ENCODE measurements around the gene WASF3. TPM values are rescaled to one million over a fixed set of nuclear protein-coding genes. Genes with fewer than 3 reads are reported as not detected.
A peak's percentile ranks its signal among the peaks of the same experiment; 100 is the strongest.

Gene WASF3, protein sequence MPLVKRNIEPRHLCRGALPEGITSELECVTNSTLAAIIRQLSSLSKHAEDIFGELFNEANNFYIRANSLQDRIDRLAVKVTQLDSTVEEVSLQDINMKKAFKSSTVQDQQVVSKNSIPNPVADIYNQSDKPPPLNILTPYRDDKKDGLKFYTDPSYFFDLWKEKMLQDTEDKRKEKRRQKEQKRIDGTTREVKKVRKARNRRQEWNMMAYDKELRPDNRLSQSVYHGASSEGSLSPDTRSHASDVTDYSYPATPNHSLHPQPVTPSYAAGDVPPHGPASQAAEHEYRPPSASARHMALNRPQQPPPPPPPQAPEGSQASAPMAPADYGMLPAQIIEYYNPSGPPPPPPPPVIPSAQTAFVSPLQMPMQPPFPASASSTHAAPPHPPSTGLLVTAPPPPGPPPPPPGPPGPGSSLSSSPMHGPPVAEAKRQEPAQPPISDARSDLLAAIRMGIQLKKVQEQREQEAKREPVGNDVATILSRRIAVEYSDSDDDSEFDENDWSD
- total RNA-seq, result 136 TPM
- long read RNA-seq, partial matches to known transcripts, result 44 of 60 reads
- long read RNA-seq, other reads (novel, unspliced or antisense), result 16 of 60 reads

DNA sequence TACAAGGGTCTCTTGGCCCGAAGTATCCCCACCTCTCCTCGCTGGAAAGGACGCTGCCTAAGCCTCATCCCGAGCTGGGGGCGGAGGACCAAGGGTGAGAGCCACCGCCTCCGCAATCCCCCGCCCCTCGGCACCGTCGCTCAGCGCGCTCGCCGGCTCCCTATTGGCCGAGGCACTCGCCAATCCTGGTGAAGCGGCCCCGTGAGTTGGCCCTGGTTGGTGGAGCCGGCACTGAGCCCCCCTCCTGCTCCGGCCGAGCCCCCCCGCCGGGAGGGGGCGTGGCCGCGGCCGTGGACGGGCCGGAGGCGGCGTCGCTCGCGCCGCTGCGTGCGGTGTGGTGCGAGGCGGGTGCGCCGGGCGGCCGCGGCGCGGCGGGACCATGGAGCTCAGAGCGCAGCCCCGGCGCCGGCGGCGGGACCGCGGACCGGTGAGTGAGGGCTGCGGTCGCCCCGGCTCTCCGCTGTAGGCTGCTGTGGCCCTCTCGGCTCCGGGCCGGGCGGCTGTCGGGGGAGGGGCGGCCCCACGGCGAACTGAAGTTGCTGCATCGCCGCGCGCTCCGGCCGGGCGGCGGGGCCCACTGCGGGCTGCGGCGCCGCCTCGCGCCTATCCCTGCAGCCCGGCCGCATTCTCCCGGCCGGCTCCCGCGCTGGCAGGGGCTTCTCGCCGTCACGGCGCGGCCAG lies at the start of gene WASF3:
Gene WASF3 (plus strand): TSS at position 291 of the 681 bp plus-strand sequence. CDS start 84,588 bp downstream, outside the sequence.
- peak; percentile 96 for DNase-seq (ENCODE audit: low spot score)

DNA sequence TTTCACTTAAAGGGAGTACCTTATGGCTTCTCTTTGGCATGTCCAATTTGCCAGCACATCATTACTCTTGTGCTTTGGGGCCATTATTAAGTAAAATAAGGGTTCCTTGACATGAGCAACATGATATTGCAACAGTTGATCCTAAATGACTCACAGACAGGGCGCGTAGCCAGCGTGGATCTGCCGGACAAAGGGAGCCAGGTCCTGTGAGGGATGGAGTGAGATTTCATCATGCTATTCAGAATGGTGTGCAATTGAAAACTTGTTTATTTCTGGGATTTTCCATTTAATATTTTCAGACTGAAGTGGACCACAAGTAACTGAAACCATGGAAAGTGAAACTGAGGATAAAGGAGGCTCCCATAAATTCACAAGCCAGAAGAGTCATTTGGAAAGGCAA lies 48.6 kb upstream of the WASF3 start:
- peak; percentile 91 for DNase-seq (ENCODE audit: low spot score)

DNA sequence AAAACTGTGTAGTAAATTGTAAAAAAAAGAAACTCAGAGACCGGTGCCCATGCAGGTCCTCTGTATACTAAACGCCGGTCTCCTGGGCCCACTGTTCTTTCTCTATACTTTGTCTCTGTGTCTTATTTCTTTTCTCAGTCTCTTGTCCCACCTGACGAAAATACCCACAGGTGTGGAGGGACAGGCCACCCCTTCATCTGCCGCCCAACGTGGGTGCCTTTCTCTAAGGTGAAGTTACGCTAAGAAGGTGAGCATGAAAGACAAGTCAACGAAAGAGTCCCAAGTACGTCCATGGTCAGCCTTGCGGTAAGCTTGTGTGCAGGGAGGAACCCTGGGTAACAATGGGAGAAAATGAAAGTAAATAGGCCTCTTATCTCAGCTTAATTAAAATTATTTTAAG lies 48.0 kb upstream of the WASF3 start:
- peak; percentile 57 for DNase-seq (ENCODE audit: low spot score)

DNA sequence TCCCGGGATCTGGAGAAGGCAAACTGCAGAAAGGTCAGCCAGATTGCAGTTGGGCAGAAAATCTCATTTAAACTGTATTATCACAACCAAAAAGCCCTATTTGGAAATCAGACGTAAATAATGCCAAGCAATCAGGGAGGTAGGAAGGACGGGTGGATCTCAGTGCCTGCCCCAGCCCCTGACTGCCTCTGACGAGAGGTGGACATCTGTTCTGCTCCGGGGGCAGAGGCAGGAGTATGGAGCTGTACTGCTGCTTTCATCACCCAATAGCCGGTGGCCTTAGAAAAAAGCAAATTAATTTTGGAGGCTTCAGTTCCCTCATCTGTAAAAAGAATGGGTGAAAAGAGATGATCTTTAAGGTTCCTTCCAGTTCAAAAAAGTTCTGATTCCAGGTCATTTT lies 43.6 kb upstream of the WASF3 start:
- no peak for DNase-seq (ENCODE audit: low spot score)

DNA sequence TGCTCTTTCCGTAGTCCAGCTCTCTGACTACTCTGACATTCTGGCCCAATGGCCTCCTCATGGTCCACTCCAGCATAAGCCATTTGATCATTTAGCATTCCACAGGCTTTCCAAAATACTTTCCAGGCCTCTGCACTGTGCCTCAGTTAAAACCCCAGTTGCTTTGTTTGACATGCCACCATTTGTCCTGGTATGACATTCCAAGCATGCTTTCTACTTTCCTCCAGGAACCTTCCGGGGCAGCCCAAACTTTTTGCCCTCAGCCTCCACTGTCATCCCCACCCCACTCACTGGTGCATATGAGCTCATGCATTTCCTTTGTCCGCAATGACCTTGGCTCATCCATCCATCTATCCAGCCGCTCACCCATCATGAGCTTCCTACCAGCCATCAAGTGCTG lies 41.8 kb upstream of the WASF3 start:
- DNase-seq (ENCODE audit: low spot score), result no peak

DNA sequence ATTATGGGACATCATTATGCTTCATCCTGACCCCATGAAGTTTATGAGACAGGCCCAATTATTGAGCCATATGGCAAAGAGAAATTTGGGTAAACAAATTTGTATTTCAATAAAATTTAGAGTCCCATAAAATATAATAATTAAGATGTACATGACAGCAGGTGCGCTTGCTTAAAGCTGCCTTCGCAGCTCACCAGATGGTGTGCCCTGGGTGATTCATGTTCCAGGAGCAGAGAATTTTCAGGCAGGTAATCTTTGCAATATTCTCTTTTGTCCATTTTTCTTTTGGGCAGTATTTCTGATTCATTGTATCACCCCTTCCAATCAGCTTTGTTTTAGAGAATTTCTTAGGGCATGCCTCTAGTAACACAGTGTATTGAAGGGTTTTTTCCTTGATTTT lies 39.5 kb upstream of the WASF3 start:
- DNase-seq (ENCODE audit: low spot score), result no peak

DNA sequence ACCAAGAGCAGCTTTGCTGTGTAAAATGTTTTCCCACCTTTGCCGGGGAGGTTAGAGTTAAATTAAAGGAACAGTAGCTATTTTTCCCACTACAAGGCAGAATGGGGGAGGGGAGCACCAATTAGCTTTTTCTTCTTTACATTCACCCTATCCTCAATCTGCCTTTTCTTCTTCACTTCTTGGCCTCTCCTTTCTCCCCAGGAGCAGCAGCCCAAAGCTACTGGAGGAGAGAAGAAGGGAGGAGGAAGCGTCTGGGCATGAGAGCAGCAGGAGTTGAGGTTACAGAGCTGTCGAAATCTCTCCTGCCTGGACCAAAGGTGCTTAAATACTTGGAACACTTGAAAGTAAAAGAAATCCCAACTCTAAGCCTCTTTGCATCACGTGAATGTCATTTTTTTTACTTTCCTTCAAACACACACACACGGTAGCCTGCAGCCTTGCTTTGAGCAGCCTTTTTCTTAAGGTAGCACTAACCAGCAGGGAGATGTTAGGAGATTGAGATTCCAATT lies 39.0 kb upstream of the WASF3 start:
- DNase-seq (ENCODE audit: low spot score), result no peak

DNA sequence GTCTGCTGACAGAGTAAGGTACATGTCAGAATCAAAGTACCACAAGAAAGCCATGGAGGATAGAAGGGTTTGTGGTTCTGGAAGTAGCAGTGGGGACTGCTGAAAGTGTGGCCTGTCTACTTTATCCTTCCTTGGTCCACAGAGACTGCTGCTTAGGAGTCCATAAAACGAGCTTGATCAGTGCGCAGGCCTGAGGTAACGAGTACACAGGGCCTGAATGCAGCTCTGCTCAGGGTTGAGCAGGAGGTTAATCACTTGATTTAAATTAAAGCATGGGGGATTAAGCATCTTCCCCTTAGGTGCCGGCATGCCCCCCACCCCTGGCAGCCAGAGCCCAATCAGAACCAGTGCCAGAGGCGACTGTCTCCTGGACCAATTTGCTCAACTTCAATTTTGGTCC lies 34.9 kb upstream of the WASF3 start:
- no peak for DNase-seq (ENCODE audit: low spot score)

DNA sequence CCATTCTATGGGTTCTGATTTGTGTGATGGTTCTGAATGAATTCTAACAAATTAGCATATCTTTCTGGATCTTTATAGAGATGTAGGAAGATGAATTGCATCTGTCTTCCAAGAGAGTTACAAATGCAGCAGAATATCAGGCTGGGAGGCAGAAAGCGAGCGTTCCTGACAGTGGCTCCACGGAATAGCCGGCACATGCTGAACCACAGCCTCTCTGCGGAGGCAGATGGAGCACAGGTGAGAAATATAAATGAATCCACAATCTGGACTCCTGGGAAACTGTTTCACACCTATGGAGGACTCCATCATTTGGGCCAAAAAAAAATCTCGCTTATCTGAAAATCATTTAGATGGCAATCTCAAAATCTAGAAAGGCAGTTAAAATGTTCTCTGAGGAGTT lies 34.5 kb upstream of the WASF3 start:
- DNase-seq (ENCODE audit: low spot score), result no peak

DNA sequence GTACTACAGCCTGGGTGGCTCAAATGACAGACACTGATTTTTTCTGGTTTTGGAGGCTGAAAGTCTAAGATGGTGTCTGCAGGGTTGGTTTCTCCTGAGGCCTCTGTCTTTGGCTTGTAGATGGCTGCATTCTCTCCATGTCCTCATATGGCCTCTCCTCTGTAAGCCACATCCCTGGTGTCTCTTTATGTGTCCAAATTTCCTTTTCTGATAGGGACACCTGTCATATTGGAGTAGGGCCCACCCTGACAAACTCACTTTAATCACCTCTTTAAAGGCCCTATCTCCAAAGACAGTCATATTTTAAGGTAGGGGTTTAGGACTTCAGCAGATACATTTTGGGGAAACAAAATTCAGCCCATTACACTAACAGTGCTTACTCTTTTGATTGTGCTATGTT lies 32.0 kb upstream of the WASF3 start:
- DNase-seq (ENCODE audit: low spot score), result no peak

DNA sequence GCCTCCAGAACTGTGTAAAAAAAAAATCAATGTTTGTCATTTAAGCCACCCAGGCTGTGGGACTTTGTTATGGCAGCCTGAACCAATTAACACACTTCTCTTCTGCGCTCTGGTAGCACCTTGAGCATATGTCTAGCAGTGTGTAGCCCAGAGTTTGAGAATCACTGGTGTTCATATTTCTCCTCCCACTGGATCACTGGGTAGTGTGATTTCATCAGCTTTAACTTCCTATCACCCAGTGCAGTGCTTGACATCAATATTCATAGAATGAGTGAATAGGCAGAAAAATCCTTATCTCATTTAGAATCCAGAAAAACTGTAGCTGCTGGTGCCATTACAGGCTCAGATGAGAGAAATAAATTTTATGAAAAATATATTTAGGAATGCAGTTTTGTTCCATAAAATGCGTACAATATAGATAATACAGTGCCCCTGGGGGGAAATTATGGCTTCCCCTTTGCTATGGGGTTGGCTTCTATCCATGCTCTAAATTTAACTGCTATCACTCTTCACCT lies 30.7 kb upstream of the WASF3 start:
- no peak for DNase-seq (ENCODE audit: low spot score)

DNA sequence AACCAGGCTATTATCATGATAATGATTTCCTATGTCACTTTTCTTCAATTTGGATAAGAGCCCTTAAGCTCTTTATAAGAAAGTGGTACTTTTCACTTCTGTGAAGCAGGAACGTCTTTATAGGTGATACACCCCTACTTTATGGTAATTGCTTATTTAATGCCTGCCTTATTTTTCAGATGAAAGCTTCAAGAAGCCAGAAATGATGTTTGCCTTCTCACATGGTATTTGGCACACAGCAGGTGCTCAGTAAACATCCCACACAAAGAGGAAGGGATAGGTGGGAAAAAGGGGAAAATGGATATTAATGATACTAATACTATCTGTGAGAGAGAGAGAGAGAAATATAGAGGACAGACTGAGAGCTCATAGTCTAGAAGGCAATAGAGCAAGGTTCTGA lies 29.0 kb upstream of the WASF3 start:
- DNase-seq (ENCODE audit: low spot score), result no peak

DNA sequence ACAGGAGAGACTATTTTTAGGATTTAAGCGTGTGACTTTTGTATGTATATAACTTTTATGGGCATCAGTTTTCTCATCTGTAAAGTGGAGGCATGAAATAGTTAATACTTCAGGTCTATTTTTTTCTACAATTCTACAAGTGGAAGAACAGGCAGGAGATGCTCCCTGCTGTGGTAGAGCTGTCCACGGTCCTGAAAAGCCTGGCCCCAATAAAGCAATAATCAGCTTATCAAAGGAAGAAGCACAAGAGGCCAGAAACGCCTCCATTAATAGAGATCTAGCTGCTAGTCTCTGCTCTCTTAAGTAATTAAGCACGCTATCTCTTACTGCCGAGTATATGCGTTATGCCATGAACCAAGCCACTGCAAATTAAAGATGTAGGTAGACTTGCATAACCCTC lies 28.0 kb upstream of the WASF3 start:
- no peak for DNase-seq (ENCODE audit: low spot score)

DNA sequence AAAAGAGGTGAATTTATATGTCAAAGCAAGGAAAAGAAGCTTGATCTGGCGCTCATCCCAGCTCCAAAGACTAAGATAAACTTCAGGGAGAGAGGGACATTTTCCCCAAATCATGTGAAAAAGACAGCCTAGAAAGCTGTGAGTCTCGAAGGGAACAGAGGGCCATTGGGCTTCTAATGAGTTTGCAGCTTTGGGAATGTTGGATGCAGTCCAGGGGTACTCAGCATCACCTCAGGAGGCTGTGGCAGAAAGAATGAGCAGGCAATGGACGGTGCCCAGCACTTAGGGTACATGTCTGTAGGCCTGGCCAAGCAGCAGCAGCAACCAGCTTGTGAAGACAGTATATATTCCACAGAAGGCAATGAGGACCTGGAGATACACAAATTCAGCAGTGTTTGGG lies 25.7 kb upstream of the WASF3 start:
- no peak for DNase-seq (ENCODE audit: low spot score)

DNA sequence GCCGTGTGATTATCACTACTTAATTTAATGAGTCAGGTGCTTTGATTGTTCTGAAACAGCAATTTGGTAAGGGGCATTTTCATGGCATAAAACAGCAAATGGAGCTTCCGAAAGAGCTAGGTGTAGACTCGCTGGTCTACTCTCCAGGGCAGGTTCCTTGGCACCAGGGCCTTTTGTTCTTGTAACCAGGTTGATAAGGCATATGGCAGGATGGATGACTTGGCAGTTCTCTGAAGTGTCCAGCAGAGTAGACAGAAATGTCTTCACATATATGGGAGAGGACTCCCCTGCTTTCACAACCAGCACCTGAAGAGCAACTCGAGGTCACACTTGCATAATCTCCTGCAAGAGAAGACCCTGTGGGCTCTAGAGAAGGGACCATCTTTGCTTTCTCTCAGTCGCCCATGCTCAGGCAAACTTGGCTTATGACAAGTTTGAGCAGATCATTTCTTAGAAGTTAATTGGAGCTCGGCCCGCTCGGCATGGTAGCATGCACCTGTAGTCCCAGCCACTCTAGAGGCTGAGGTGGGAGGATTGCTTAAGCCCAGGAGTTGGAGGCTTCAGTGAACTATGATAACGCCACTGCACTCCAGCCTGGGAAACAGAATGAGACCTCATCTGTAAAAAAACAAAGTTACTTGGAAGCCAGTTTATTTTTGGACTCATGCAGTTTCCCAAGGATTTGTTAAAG lies 23.3 kb upstream of the WASF3 start:
- DNase-seq (ENCODE audit: low spot score), result no peak

DNA sequence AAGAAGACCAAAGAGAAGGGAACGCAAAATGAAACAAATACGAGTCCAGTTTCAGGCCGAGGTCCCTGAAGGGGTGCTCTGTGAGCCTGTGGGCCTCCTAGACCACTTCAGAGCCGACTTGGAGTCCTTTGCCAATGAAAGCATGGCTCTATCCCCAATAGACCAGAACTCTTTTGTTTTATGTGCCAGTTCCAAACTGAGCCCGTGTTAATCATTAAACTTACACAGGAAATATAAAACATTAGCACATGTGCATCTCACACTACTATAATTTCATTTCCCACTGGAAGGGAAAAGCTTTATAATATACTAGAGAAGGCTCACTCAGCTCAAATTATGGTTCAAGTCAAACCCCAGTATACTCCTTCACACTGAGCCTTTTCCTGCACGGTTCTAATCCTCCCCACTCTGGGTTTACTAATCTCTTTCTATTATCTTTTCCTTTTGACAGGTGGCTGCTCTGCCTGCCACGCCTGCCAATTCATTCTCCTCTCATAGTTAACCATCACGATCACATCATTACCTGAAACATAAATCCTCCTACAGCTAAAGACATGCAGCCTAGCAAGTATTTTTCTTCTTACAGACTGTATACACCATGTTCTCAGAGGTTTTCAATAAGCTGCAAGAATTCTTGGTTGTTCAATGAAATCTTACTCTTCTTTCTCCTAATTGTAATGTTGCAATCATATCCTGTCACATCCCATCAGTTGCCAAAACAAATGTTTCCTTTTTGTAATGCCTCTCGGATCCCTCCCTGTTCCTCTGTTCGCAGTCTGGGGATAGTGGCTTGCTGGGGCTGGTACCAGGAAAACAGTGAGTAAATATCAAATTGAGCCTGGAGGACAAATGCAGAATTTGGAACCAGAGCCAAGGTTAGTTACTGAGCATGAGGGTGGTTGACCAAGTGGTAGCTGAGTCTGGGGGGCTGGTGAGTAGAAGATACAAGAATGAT lies 18.8 kb upstream of the WASF3 start:
- no peak for DNase-seq (ENCODE audit: low spot score)

DNA sequence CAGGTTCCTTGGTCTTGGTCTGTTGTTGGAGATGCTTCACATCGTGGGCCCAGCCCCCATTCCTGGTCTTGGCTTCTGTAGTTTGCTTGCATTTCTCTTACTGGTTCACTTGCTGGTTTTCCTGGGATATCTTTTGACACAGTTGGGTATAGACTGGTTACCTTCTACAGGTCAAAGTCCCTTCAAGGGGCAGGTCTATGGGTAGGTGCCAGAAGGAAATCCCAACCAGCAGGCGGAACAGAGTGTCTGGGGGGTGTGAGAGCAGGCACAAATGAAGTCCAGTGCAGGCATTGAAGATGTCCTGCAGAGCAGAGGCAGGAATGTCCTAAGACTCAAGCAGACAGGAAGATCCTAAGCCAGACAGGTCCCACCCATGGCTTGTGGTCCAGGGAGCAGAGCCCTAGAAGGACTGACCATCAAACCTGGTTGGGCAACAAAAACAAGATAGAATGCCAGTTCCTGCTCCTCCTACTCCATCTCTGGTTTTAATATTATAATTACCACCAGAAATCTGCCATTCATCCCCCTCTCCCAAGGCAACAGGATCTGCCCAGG lies 17.7 kb upstream of the WASF3 start:
- DNase-seq (ENCODE audit: low spot score), result no peak

DNA sequence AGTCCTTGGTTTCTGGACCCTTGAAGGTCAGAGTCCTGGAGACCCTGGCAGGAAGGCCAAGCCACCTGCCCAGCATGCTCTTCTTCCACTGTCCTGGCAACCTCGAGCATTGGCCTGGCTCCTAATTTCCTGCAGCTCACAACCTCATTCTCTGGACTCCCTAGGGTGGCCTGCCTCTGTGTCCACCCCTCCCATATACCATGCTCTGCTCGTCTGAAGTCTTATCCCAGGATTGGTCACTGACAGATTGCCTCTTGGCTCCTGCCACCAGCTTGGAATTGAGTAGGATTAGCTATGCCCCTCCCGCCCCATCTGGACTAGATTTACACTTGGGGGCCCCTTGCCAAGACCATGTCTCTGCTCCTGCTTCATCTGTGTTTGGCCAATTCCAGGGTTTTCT lies 17.1 kb upstream of the WASF3 start:
- no peak for DNase-seq (ENCODE audit: low spot score)

DNA sequence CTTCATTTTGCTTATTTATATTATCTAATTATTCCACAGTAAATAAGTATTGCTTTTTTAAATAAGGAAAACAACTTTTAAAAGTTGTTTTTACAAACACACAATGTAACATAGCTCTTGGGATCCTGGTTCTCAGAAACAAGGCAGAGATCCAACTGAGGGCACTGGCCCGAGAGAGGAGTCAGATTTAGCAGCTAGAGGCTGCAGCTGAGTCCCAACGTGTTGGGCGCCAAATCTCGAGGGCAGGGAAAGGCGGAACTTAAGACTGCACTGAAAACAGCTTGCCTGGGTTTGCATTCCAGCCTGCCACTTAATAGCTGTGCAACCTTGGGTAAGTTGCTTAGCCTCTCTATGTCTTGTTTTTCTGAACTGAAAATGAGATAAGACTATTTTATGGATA lies 16.4 kb upstream of the WASF3 start:
- no peak for DNase-seq (ENCODE audit: low spot score)

All from mesenteric fat pad (tissue), 1 donor.